GM18861 (cell line): Measurements from ENCODE around the gene HDHD3.
"Not testable (repeated sequence)": the region's sequence is repeated elsewhere in the genome, so short reads cannot be mapped to it uniquely, and the experiment has no call there.

Source experiments
- ATAC-seq: cut with Tn5 transposase; IDR thresholded peaks from one replicate; pipeline ENCODE4 v1.9.1; 2021; ENCODE audit not compliant: unreplicated experiment

The HDHD3 gene

GRCh38 chr9:113376634-113377567 lies at the start of gene HDHD3:
Gene HDHD3, minus strand, starts transcription at chr9:113376986. Its CDS starts 2,632 bp downstream, at chr9:113374354.
- ATAC-seq: peak; percentile 75

- ATAC-seq: no peak
Measured at GRCh38 chr9:113425072-113425471, 48.3 kb upstream of the HDHD3 start.

- ATAC-seq: no peak
Measured at GRCh38 chr9:113421726-113422125, 44.9 kb upstream of the HDHD3 start.

GRCh38 chr9:113417370-113417769 lies 40.6 kb upstream of the HDHD3 start:
- ATAC-seq: no peak

GRCh38 chr9:113416149-113416721 lies 39.4 kb upstream of the HDHD3 start:
- ATAC-seq: peak; percentile 87

DNA sequence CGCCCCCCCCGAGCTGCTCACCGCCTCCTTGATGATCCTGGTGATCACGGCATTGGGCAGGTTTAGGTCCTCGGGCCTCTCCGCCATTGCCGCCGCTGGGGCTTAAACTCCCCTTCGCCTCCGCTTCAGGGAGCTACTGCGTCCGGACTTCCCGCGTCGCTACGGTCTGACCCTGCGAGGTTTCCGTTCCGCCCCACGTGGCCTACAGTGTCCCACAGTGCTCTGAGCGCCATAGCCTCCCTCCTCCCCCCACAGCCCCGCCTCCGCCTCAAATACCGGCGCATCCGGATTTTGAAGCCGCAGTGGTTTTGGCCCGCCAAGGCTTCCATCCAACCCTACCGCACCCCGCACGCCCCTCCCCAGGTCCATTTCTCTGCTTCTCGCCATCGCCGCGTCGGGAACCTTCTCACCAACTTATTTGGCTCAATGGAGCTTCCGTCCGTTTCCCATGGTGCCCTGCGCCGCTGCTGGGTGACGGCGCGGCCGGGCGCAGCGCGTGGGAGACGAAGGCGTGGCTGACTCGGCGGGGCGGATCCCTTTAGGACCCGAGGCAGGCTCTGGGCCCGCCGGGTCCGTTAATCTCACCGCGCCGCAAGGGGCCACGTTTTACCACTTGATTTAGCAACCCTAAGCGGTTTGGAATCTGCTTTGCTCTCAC lies 33.5 kb upstream of the HDHD3 start, which contains the start of the genes C9orf43 and POLE3:
Gene C9orf43 (plus strand): TSS at position 541 of the 658 bp plus-strand sequence. CDS start 2,747 bp downstream, outside the sequence.
Gene POLE3 (minus strand): TSS at position 469 of the 658 bp plus-strand sequence. CDS start 382 bp downstream, at position 87.
- peak; percentile 76 for ATAC-seq

- no peak for ATAC-seq
Measured at GRCh38 chr9:113409883-113410206, 33.1 kb upstream of the HDHD3 start.

GRCh38 chr9:113409481-113409880 lies 32.7 kb upstream of the HDHD3 start:
- ATAC-seq: no peak

DNA sequence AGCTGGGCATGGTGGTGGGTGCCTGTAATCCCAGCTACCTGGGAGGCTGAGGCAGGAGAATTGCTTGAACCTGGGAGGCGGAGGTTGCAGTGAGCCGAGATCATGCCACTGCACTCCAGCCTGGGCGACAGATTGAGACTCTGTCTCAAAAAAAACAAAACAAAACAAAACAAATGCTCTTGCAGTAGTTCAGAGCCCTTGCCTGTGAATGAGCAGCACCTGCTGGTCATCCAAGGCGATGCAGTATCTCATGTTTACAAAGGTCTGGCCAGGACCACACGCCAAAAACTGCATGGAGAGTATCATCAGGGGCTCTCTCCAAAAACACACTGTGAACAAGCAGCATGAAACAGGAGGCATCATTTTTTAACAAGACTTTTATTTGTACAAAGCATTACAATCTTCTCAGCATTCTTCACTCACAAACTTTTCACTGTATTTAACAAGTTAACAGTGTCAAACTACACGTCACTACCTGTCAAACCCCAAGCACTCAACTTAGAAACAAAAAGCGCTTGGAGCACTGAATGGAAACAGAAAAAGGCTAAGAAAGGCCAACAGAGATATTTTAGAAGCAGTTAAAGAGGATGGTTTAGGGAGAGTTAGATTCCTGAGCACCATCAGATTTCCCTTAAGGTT lies 30.2 kb upstream of the HDHD3 start:
- ATAC-seq: not testable (repeated sequence)

DNA sequence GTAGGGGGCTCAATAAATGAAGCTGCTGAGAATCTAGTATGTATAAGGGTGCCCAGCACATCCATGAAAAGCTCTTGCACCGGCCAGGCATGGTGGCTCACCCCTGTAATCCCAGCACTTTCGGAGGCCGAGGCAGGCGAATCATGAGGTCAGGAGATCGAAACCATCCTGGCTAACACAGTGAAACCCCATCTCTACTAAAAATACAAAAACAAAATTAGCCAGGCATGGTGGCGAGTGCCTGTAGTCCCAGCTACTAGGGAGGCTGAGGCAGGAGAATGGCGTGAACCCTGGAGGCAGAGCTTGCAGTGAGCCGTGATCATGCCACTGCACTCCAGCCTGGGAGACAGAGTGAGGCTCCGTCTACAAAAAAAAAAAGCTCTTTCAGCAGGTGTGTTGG lies 29.6 kb upstream of the HDHD3 start:
- not testable (repeated sequence) for ATAC-seq

DNA sequence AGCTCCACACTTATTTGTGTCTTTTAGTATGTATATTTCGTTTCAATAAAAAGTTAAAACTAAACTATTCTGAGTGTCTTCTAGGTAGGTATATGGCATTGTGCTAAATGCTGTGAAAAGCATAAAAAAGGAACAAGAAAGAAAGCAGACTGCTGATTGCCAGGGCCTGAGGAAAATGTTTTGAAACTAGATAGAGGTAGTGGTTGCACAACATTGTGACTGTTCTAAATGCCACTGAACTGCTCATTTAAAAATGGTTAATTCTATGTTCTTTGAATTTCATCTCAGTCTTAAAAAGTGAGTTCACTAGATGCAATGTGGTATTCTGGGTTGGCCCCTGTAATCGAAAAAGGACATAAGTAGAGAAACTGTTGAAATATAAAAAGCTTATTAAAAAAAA lies 26.9 kb upstream of the HDHD3 start:
- no peak for ATAC-seq

- peak; percentile 92 for ATAC-seq
Measured at GRCh38 chr9:113401027-113401792, 24.4 kb upstream of the HDHD3 start, which contains the start of gene ALAD. Gene ALAD, minus strand, starts transcription at chr9:113401284. Its CDS starts 7,725 bp downstream, at chr9:113393559.

DNA sequence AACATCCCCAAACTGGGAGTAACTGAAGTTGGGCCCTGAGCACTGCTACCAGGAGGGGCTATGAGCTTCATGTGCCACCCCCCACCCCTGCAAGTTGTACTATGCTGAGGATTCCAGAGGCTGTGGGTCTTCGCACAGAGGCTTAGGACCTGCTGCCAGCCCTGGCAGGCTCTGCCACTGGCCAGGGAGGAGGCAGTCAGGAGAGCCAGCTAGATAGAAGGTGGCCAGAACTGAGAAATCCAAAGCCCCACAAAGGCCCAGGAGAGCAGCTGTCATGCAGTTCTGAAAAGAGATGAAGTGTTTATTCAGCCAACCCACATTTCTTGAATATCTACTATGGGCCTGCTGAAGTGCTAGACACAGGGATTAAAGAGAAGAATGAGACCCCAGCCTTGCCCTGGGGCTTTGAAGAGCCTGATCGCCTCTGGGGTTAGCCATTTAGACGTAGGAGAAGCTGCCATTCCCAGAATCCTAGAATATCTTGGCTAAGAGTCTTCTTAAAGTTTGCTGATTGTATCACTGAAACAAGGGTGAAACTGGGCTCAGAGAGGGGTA lies 22.9 kb upstream of the HDHD3 start:
- ATAC-seq: no peak

DNA sequence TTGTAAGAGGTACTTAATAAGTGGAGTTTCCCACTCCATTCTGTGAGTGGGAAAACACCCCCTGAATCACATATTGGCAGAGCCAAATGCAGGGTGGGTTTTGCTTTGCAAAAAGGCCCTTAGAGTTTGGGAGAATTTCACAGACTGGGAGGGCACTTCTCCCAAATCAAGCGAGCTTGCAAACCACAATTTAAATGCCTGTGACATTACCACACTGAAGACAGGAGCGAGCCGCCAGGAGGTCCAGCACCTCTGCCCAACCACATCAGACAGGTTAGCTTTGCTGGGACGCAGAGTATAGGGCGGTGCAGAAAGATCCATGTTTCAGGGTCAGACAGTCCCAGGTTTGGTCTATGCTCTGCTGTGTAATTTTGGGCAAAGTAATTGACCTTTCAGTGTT lies 22.0 kb upstream of the HDHD3 start:
- ATAC-seq: no peak

DNA sequence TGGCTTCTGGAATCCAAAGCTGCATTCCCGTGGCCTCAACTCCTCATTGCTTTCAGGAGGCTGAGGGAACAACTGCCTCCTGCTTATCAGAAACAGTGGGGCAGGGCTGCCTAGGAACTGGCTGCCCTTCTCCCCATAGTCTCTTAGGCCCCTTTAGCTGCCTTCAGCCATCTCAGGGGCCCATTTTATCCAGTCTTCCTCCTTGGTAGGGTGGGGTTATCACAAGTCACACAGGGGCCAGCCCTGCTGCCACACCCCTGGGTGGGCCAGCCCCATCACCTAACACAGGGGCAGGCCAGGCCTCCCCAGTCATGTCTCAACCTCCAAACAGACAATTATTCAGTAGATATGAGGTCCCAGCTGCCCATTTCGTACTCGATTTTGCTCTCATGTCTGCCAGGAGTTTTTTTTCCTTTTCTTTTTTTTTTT lies 20.4 kb upstream of the HDHD3 start:
- ATAC-seq: no peak

- no peak for ATAC-seq
Measured at GRCh38 chr9:113395000-113395861, 18.4 kb upstream of the HDHD3 start.

GRCh38 chr9:113393281-113393680 lies 16.5 kb upstream of the HDHD3 start:
- no peak for ATAC-seq

DNA sequence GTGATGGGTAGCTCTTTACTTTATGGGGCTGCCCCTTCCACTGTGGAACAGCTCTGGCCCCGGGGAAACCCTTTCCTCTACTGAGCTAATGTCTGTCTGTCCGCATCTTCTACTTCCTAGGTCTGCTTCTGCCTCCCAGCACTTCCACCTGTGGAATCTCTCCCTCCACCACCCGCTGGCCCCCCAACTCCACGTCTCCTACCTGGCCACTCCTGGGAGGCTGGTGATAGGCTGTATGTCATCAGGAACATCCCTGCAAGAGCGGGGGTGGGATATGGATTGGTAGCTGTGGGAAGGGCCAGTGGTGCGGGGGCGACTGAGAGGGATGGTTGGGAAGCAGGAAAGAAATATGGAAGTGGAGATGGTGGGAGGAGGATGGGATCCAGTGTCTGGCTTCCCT lies 15.1 kb upstream of the HDHD3 start:
- no peak for ATAC-seq
